GM18505 (cell line): Measurements from ENCODE around the gene DAAM2.

Experiments
- ATAC-seq: cut with Tn5 transposase; IDR thresholded peaks from one replicate; pipeline ENCODE4 v1.9.1; 2021; ENCODE audit not compliant: unreplicated experiment
- POLR2A ChIP-seq: IDR thresholded peaks from 4 replicates; pipeline ENCODE4 v1.6.1; 2011; ENCODE audit warnings: borderline replicate concordance; ENCODE audit not compliant: insufficient read depth, insufficient read length; ENCODE audit errors: extremely low read depth

The DAAM2 gene

GRCh38 chr6:39852324-39852723 is 60.1 kb downstream of the DAAM2 start:
- no peak for TF ChIP-seq POLR2A
- no peak for ATAC-seq

DNA sequence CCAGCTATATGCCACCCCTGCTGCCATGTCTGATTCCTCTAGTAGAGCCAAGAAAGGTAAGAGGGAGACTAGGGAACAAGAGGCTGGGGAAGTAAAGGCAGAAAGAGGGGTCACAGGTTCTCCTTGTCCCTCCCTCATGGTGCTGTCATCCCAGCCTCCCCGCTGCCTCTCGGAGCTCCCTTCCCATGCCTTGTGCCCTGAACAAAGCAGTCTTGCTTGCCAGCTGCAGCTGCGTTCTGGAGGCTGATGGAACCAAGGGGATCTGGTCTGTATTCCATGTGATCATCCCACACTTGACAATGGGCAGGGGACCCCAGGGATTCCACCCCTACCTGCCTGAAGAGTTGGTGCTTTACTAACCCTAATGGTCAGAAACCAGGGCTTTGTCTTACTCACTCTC is 61.4 kb downstream of the DAAM2 start:
- TF ChIP-seq POLR2A = no peak
- no peak for ATAC-seq

GRCh38 chr6:39855356-39855995 is 63.3 kb downstream of the DAAM2 start:
- no peak for ATAC-seq
- TF ChIP-seq POLR2A = no peak

- ATAC-seq = no peak
These were observed 66.8 kb downstream of the DAAM2 start for GRCh38 chr6:39859025-39859424.

GRCh38 chr6:39861663-39862062 is 69.5 kb downstream of the DAAM2 start:
- ATAC-seq = no peak
- no peak for TF ChIP-seq POLR2A

More at GRCh38 chr6:39859025-39859424, 66.8 kb downstream of the DAAM2 start:
- no peak for TF ChIP-seq POLR2A

DNA sequence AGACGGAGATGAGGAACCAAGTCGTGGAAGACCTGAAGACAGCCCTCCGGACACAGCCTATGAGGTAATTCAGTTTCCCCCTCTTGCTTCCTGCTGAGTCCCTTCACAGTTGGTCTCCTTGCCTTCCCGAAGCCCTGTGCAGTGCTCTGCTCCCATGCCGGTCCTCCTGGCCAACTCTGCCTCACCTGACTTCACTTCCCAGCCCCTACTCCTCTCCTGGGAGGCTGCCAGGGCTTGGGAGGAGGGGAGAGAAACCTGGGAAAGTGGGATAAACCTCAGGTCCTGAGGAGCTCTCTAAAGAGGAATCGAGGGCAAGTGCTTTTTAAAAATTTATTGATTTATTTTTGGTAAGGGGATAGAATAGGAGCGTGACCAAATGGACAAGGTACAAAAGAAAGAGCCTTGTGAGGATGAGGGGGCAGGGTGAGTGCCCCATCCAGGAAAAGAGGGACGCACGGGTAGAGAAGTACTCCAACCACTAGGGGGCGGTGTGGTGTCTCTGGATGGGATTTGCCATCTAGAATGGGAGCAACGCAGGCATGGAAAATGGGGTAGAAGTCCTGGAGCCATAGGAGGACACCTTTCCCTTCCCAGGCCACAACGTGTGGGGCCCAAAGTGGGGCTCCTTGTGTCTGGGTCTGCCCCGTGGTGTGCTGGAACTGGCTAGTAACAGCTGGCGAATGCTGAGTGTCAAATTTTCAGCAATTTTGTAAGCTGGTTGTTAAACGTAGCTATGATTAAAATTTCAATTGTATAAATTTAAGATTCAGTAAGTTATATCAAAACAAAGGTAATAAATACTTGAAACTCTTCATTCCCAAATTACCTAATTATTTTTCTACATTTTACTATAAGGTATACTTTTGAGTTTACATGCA is 73.1 kb downstream of the DAAM2 start:
- TF ChIP-seq POLR2A = no peak
- ATAC-seq = no peak

- TF ChIP-seq POLR2A = no peak
- no peak for ATAC-seq
These were observed 75.4 kb downstream of the DAAM2 start for GRCh38 chr6:39867592-39867991.

- no peak for TF ChIP-seq POLR2A
- ATAC-seq = no peak
These were observed 78.8 kb downstream of the DAAM2 start for GRCh38 chr6:39870950-39871349.

GRCh38 chr6:39873439-39873838 is 81.3 kb downstream of the DAAM2 start:
- no peak for TF ChIP-seq POLR2A
- ATAC-seq = no peak

GRCh38 chr6:39876111-39876510 is 83.9 kb downstream of the DAAM2 start:
- ATAC-seq = no peak
- no peak for TF ChIP-seq POLR2A

GRCh38 chr6:39876826-39877225 is 84.7 kb downstream of the DAAM2 start:
- TF ChIP-seq POLR2A = no peak

GRCh38 chr6:39879535-39879934 is 87.4 kb downstream of the DAAM2 start:
- TF ChIP-seq POLR2A = no peak
- ATAC-seq = no peak

More at GRCh38 chr6:39876826-39877225, 84.7 kb downstream of the DAAM2 start:
- ATAC-seq = no peak

- TF ChIP-seq POLR2A = no peak
These were observed 88.4 kb downstream of the DAAM2 start for GRCh38 chr6:39880594-39880993.

More at GRCh38 chr6:39880594-39880993, 88.4 kb downstream of the DAAM2 start:
- ATAC-seq = no peak
